ENCODE measurements around the gene ARL4C.

Gene ARL4C

DNA sequence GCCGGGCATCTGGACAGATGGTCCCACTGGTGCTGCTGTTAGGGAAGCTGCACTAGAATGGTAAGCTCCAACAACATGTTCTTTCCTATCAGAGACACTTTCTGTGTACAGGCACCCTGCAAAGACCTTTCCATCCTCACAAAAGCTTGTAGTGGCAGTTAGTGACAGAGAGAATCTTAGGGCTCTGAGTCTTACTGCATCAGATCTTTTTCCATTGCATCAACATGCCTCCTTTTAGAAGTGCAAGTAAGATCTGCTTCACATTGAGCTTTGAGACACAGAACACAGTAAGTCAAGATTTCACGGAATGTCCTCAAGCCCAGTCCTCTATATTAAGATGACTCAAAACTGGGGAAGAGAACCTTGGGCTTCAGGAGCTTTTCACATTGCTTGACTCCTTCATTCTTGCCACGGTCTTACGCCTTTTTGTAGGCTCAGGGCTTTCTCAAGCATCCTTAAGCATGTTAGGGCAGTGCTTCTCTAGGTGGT is 52.6 kb downstream of the ARL4C start:
- DNase-seq, result no peak
